Liver (tissue), 9 donors: ENCODE measurements around the gene KCNQ1. TPM values are rescaled to one million over a fixed set of nuclear protein-coding genes. Genes with fewer than 3 reads are reported as not detected.

Source experiments
- DNase-seq: peaks from one replicate; pipeline ENCODE4 v3.0.0-alpha.2; 2017; ENCODE audit warnings: low spot score
- H3K27ac ChIP-seq, 2 donors: one replicate each; pipeline ENCODE4 v1.7.0; 2013; ENCODE audit warnings: inconsistent platforms in 2 of 2, low read length in 2 of 2, control low read depth in 1 of 2, low read depth in 1 of 2, mild to moderate bottlenecking in 1 of 2
- H3K27me3 ChIP-seq, 4 donors: one replicate each; pipeline versions ENCODE4 v1.6.1 to v1.7.0; 2013; ENCODE audit warnings: low read length in 3 of 4, inconsistent platforms in 1 of 4, mild to moderate bottlenecking in 1 of 4, moderate library complexity in 1 of 4; ENCODE audit not compliant: control insufficient read depth in 4 of 4, insufficient read depth in 4 of 4
- H3K36me3 ChIP-seq, 4 donors: one replicate each; pipeline versions ENCODE4 v1.6.1 to v1.7.0; 2013; ENCODE audit warnings: low read length in 3 of 4, mild to moderate bottlenecking in 3 of 4, low read depth in 1 of 4, moderate library complexity in 1 of 4; ENCODE audit not compliant: control insufficient read depth in 4 of 4, insufficient read depth in 3 of 4
- H3K4me1 ChIP-seq, 4 donors: one replicate each; pipeline versions ENCODE4 v1.6.1 to v1.7.0; 2013; ENCODE audit warnings: low read length in 3 of 4, mild to moderate bottlenecking in 3 of 4, moderate library complexity in 1 of 4; ENCODE audit not compliant: control insufficient read depth in 4 of 4, insufficient read depth in 4 of 4
- H3K4me3 ChIP-seq, 3 donors: one replicate each; pipeline versions ENCODE4 v1.6.1 to v1.7.0; 2013; ENCODE audit warnings: low read length in 3 of 3, control low read depth in 1 of 3, low read depth in 1 of 3, mild to moderate bottlenecking in 1 of 3
- H3K9ac ChIP-seq, 2 donors: one replicate each; pipeline ENCODE4 v1.7.0; 2013; ENCODE audit warnings: low read length in 2 of 2, mild to moderate bottlenecking in 2 of 2, moderate library complexity in 2 of 2, control low read depth in 1 of 2, low read depth in 1 of 2
- H3K9me3 ChIP-seq, 4 donors: one replicate each; pipeline versions ENCODE4 v1.6.1 to v1.7.0; 2013; ENCODE audit warnings: low read length in 3 of 4; ENCODE audit not compliant: control insufficient read depth in 4 of 4
- ATF3 ChIP-seq: IDR thresholded peaks from 2 replicates; pipeline ENCODE4 v1.6.1; 2016; ENCODE audit warnings: antibody characterized with exemption
- EGR1 ChIP-seq, 2 donors: IDR thresholded peaks; 2 replicates each; pipeline ENCODE4 v1.6.1; 2016 to 2018; ENCODE audit warnings: antibody characterized with exemption in 2 of 2, low read depth in 2 of 2
- FOXA1 ChIP-seq: IDR thresholded peaks from 2 replicates; pipeline ENCODE4 v1.6.1; 2016; ENCODE audit warnings: antibody characterized with exemption
- FOXA2 ChIP-seq: IDR thresholded peaks from 2 replicates; pipeline ENCODE4 v1.6.1; 2016; ENCODE audit warnings: antibody characterized with exemption
- GABPA ChIP-seq, 2 donors: IDR thresholded peaks in 1 of 2; conservative IDR thresholded peaks in 1 of 2; 2 replicates each; pipeline ENCODE4 v1.6.1; 2016; ENCODE audit warnings: antibody characterized with exemption in 2 of 2, mild to moderate bottlenecking in 1 of 2, moderate library complexity in 1 of 2
- HNF4A ChIP-seq, 2 donors: conservative IDR thresholded peaks; 2 replicates each; pipeline ENCODE4 v1.6.1; 2016; ENCODE audit warnings: antibody characterized with exemption in 2 of 2, mild to moderate bottlenecking in 2 of 2
- HNF4G ChIP-seq: IDR thresholded peaks from 2 replicates; pipeline ENCODE4 v1.6.1; 2016; ENCODE audit warnings: antibody characterized with exemption
- MAX ChIP-seq: IDR thresholded peaks from 2 replicates; pipeline ENCODE4 v1.6.1; 2016; ENCODE audit warnings: antibody characterized with exemption
- NR2F2 ChIP-seq: IDR thresholded peaks from 2 replicates; pipeline ENCODE4 v1.6.1; 2016; ENCODE audit warnings: antibody characterized with exemption
- RAD21 ChIP-seq, 2 donors: IDR thresholded peaks; 2 replicates each; pipeline ENCODE4 v1.6.1; 2016; ENCODE audit warnings: antibody characterized with exemption in 2 of 2, mild to moderate bottlenecking in 2 of 2
- RXRA ChIP-seq, 2 donors: IDR thresholded peaks; 2 replicates each; pipeline ENCODE4 v1.6.1; 2017 to 2018; ENCODE audit warnings: antibody characterized with exemption in 2 of 2, mild to moderate bottlenecking in 1 of 2
- SP1 ChIP-seq: IDR thresholded peaks from 2 replicates; pipeline ENCODE4 v1.6.1; 2018; ENCODE audit warnings: antibody characterized with exemption, mild to moderate bottlenecking
- TAF1 ChIP-seq: conservative IDR thresholded peaks from 2 replicates; pipeline ENCODE4 v1.6.1; 2016; ENCODE audit warnings: antibody characterized with exemption, mild to moderate bottlenecking
- YY1 ChIP-seq: IDR thresholded peaks from 2 replicates; pipeline ENCODE4 v1.6.1; 2016; ENCODE audit warnings: antibody characterized with exemption, mild to moderate bottlenecking
- ZBTB33 ChIP-seq: IDR thresholded peaks from 2 replicates; pipeline ENCODE4 v1.6.1; 2016; ENCODE audit warnings: antibody characterized with exemption
- WGBS: extraction: QIAGEN DNeasy Blood & Tissue Kit; methylation state at CpG from one replicate; pipeline ENCODE4 v1.1.7; 2013; 5-methylcytosine and 5-hydroxymethylcytosine counted together
- polyA plus RNA-seq, 2 donors: library from polyadenylated mRNA; stranded (reverse) in 1 of 2; unstranded in 1 of 2; fragments of 200-250 nt in 1 of 2; fragments of >200 nt in 1 of 2; fragmentation: Nextera tagmentation in 1 of 2; extraction: Ambion mirVana in 1 of 2; gene quantifications; one replicate each; pipeline versions ENCODE4 v1.2.1 to v1.2.3, GENCODE V29; 2013 to 2015
- total RNA-seq, 2 donors: library from RNA; depleted of rRNA; stranded (reverse); fragments of >200 nt; gene quantifications; one replicate each; pipeline ENCODE4 v1.2.3, GENCODE V29; 2014
- TF ChIP-seq, protein P1 (sequence below): IDR thresholded peaks from 2 replicates; pipeline ENCODE4 v1.6.1; 2016; ENCODE audit warnings: antibody characterized with exemption, mild to moderate bottlenecking
- donor health status: healthy.
- donor health status: healthy.
- donor health status: healthy.
- donor health status: healthy.
- donor health status: healthy.

The KCNQ1 gene
- total and polyA plus RNA-seq, 4 donors, result 0.31 to 2.2 (median 1.5) TPM

- 88% methylated on average over 3 of the region's 3 CpGs for WGBS
- Histone ChIP-seq H3K27ac (no peak overlapping the region), H3K27me3 (no peaks in the 10 kb centered on the region), H3K36me3 (no peaks in the 10 kb centered on the region), H3K9me3 (peaks cover 8 to 17% (median 10%) of the 10 kb centered on the region in 4 donors), H3K9ac (no peak overlapping the region), H3K4me1 (no peaks in the 10 kb centered on the region), H3K4me3 (no peak overlapping the region)
- no peak for DNase-seq
- no peak for TF ChIP-seq RXRA (IDR thresholded peaks at IDR 0.05)
- TF ChIP-seq MAX, result no peak
- TF ChIP-seq GABPA (IDR thresholded peaks at IDR 0.05 in 1 of 2, conservative IDR thresholded peaks at IDR 0.05 in 1 of 2), result no peak
- TF ChIP-seq ZBTB33, result no peak
- TF ChIP-seq, protein P1, sequence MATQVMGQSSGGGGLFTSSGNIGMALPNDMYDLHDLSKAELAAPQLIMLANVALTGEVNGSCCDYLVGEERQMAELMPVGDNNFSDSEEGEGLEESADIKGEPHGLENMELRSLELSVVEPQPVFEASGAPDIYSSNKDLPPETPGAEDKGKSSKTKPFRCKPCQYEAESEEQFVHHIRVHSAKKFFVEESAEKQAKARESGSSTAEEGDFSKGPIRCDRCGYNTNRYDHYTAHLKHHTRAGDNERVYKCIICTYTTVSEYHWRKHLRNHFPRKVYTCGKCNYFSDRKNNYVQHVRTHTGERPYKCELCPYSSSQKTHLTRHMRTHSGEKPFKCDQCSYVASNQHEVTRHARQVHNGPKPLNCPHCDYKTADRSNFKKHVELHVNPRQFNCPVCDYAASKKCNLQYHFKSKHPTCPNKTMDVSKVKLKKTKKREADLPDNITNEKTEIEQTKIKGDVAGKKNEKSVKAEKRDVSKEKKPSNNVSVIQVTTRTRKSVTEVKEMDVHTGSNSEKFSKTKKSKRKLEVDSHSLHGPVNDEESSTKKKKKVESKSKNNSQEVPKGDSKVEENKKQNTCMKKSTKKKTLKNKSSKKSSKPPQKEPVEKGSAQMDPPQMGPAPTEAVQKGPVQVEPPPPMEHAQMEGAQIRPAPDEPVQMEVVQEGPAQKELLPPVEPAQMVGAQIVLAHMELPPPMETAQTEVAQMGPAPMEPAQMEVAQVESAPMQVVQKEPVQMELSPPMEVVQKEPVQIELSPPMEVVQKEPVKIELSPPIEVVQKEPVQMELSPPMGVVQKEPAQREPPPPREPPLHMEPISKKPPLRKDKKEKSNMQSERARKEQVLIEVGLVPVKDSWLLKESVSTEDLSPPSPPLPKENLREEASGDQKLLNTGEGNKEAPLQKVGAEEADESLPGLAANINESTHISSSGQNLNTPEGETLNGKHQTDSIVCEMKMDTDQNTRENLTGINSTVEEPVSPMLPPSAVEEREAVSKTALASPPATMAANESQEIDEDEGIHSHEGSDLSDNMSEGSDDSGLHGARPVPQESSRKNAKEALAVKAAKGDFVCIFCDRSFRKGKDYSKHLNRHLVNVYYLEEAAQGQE, result no peak
- no peak for TF ChIP-seq YY1
- TF ChIP-seq FOXA1, result no peak
- TF ChIP-seq HNF4A (conservative IDR thresholded peaks at IDR 0.05), result no peak
- no peak for TF ChIP-seq ATF3
- no peak for TF ChIP-seq EGR1 (IDR thresholded peaks at IDR 0.05; ENCODE audit: low read depth in 2 of 2)
- no peak for TF ChIP-seq HNF4G
- no peak for TF ChIP-seq RAD21 (IDR thresholded peaks at IDR 0.05)
- TF ChIP-seq NR2F2, result no peak
These were observed 374.5 kb downstream of the KCNQ1 start for GRCh38 chr11:2819316-2819715.

DNA sequence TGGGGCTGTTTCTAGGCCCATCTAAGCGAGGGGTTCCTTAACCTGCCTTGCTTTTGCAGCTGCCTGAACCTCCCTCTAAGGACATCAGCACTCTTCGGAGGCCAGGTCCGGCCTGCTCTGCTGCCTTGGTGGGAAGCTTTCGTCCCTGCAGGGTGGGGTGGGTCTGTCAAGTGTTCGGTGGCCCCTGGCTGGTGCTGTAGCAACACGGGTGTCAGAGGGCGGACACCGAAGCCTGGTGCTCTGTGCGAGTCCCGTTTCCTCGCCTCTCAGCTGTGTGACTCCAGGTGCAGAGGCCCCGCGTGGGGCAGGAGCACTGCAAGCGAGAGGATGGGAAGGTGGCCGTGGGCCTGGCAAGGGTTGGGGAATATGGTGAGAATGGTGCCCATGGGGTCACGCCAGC lies 376.2 kb downstream of the KCNQ1 start:
- Histone ChIP-seq H3K27me3 (no peaks in the 10 kb centered on the region), H3K9ac (no peak overlapping the region), H3K4me1 (peaks cover 0 to 2% (median 0%) of the 10 kb centered on the region in 4 donors), H3K4me3 (no peak overlapping the region), H3K9me3 (peaks cover 8 to 15% (median 10%) of the 10 kb centered on the region in 4 donors), H3K36me3 (no peaks in the 10 kb centered on the region), H3K27ac (no peak overlapping the region)
- WGBS, result 96% methylated on average over 16 of the region's 16 CpGs
- TF ChIP-seq HNF4G (no peak), FOXA2 (no peak), TAF1 (no peak), ZBTB33 (no peak), SP1 (no peak), YY1 (no peak), ATF3 (no peak), RAD21 (IDR thresholded peaks at IDR 0.05) (no peak)
- no peak for DNase-seq
